Hippocampal formation (tissue), 2 donors: ENCODE data around the gene SPO11.

ENCODE experiments used
- DNase-seq, 2 donors: peaks; one replicate each; lab custom pipeline; 2025; lab: John Stamatoyannopoulos, UW

SPO11 gene

DNA sequence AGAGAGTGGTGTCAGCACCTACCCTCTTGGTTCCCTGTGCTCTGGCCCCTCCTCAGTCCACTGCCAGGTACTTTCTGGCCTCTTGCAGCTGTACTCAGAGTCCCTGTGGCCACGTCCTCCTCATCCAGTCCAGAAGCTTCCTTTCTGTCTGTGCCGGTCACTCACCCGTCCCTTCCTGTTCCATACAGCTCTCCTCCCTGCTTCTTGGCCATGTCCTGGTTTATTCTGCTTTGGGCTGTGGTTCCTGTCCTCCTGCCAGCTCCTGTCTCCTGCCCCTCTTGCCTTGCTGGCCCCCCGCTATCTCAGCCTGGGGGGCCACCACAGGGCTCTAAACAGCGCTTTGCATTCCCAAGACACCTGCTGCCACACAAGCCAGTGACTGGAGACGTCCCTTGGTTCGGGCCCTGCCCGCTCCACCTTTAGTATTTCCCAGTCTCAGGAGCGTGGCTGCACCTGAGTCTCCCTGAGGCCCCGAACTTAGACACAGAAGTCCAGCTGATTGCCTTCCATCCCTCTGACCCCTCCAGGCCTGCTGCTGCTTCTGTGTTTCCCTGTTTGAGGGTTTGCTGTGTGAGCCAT lies 46.1 kb downstream of the SPO11 start:
- DNase-seq, result no peak

- DNase-seq, result no peak
Measured at GRCh38 chr20:57377350-57377749, 47.7 kb downstream of the SPO11 start.

GRCh38 chr20:57378107-57378506 lies 48.5 kb downstream of the SPO11 start:
- DNase-seq, result no peak

DNA sequence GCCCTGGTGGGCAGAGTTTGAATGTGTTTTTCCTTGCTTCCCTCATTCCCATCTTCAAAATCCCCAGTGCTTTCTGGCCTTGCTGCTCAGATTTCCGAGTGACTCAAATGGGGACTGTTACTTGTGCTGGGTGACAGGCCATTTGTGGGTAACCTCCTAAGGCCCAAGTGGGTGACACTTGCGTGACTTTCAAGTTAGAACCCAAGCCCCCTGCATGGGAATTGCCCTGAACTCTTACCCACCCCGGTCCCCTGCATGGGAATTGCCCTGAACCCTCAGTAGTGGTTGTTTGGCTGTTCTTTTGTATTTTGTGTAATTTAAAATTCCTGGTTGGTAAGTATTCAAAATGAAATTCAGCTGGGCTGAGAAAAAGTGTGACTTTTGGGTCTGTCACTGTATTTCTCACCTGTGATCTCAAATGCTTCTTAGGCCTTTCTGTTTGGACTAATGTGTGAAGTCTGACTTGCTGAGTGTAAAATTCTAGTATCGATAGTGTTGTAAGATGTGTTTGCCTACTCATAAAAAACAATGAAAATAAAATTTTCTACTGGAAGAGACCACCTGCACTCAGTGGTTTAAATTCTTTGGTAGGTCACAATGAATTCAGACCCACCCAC lies 49.2 kb downstream of the SPO11 start:
- no peak for DNase-seq

DNA sequence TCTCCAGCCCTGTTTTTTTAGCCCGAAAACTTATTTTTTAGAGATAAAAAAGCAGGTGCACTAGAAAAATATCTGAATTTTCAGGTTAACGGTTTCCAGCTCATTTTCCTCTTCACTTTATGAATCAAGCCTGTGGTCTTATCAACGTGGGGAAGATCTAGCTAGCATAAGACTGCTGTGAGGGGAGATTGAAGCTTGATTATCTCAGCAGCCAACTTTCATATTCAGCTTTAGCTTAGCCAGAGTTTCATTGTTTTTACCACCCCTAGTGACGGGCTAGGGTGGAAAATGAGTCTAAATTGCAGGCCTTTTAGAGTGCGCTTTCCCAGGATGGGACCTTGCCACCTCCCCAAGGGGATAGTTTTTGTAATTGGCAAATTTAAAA lies 49.7 kb downstream of the SPO11 start:
- DNase-seq, result no peak

DNA sequence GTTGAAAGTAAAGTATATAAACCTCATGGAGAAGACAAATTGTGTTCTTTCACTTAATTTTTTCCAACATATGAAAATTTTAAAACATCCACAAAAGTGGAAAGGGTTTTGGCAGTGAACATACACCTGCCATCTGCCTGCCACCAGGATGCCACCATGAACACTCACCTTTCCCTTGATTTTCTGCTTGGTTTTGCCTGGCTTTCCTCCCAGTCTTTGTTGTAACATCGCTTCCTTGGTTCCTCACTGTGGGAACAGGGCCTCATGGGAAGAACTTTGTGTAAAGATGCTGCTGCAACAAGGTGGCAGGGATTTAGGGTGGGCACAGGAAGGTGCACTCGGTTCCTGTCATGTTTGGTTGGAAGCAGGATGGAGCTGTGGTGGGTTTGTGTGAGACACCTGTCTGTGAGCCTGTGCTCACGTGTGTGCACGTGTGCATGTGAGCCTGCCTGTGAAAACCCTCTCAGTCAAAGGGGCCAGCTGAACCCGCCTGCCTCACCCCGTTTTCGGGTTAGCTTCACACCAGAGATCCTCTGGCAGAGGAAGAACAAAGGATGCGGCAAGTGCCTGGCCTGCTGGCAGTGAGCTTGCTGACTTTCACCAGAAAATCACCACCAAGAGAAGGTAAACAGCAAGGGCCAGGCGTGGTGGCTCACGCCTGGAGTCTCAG lies 50.6 kb downstream of the SPO11 start:
- no peak for DNase-seq

- peak; percentile 76 to 79 for DNase-seq
Measured at GRCh38 chr20:57381596-57382503, 52.2 kb downstream of the SPO11 start.

DNA sequence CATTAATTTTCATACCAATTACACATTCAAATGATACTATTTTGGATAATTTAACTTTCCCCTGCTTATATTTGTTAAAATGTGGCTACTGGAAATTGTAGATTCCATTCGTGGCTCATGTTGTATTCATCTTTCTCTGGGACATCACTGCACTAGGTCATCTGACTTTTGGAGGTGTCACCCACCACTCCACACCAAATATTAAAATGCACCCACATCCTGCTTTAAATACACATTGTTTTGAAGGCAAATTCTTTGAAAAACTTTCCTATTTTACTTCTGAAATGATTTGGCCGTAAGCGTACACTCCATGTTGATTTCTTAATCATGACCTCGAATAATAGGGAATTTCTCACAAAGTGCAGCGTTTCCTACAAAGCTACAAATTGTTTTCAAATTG lies 52.9 kb downstream of the SPO11 start:
- no peak for DNase-seq

GRCh38 chr20:57383447-57384347 lies 54.1 kb downstream of the SPO11 start:
- DNase-seq, result no peak

- DNase-seq, result no peak
Measured at GRCh38 chr20:57384486-57384885, 54.9 kb downstream of the SPO11 start.

DNA sequence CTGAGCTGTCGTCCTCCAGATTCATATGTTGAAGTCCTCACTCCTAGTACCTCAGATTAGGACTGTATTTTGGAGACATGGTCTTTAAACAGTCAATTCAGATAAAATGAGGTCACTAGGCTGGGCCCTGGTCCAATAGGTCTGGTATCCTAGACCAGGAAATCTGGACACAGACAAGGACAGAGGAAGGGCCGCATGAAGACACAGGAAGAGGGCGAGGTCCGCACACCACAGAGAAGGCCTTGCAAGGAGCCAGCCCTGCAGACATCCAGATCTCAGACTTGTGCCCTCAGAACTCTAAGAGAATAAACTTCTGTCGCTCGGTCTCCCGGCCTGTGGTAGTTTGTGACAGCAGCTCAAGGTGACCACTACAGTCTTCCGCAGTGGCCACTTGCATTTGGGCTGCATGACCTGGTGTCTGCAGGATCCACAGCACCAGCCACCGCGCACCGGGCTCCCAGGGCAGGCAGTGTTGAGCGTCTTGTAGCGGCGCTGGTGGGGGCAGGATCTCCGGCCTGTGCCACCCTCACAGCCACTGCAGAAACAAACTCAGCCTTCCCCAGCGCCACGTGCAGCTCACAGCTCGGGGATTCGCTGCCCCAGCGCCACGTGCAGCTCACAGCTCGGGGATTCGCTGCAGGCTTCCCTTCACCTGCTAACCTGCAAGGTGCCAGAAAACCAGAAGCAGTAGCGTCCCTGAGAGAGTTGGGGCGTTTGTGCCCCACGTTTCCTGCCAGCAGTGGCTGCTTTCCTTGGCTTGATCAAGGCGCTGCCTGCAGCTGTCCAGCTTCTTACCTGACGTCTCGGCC lies 55.6 kb downstream of the SPO11 start:
- DNase-seq, result no peak

DNA sequence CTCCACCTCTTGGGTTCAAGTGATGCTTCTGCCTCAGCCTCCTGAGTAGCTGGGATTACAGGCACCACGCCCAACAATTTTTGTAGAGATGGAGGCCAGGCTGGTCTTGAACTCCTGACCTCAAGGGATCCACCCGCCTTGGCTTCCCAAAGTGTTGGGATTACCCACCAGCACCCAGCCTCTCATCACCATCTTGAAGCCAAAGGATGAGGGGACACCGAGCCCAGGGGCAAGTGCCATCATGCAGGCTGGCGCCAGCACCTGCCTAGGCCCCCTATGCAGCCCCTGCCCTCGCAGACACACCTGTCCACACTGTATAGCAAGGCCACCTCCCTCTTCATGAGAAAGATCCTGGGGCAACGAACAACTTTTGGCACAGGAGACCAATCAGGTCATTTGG lies 56.3 kb downstream of the SPO11 start:
- DNase-seq, result no peak

DNA sequence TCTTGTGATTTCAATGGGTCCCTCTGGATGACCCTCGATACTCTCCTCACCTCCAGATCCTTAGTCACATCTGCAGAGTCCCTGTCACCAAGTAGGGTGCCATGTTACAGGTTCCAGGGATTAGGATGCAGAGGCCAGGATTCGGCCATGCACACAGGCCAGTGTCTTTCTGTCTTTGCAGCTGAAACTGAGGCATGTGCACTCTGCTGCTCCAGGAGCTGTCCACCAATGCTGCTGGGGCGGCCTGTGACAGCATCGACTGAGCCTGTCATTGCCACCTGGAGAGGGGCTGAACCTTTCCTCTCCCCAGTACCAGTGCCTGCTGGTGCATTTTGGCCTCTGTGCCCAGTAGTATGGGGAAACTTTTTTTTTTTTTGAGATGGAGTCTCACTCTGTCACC lies 57.2 kb downstream of the SPO11 start:
- DNase-seq, result no peak

DNA sequence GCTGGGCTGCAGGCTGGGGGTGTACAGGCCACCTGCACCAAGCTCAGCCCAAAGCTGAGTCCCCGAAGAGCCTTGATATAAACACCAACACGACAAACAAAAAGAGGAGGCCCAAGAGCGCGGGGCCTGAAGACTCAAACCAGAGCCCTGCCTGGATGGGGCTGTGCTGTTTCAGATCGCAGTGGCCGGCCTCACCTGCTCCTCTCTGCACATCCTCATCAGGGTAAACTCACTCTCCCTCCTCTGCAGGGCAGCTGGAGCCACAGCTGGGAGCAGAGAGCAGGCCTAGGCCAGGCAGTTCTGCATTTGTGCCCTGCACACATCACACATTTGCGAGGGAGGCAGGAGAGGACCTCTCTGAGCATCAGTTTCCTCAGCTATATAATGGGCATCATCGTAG lies 57.9 kb downstream of the SPO11 start:
- no peak for DNase-seq

DNA sequence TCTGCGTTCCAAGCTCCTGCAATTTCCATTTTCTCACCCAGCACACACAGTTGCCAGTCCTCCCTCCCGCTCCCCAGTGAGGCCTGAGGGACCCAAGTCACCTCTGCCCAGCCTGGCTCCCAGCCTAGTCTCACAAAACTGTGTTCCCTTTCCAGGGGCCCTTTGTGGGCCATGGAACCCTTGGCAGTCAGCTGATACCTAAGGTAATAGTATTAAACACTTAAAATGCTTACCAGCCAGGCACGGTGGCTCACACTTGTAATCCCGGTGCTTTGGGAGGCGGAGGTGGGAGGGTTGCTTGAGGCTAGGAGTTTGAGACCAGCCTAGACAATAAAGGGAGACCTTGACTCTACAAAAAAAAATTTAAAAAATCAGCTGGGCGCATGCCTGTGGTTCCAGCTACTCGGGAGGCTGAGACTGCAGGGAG lies 58.4 kb downstream of the SPO11 start:
- DNase-seq, result no peak

DNA sequence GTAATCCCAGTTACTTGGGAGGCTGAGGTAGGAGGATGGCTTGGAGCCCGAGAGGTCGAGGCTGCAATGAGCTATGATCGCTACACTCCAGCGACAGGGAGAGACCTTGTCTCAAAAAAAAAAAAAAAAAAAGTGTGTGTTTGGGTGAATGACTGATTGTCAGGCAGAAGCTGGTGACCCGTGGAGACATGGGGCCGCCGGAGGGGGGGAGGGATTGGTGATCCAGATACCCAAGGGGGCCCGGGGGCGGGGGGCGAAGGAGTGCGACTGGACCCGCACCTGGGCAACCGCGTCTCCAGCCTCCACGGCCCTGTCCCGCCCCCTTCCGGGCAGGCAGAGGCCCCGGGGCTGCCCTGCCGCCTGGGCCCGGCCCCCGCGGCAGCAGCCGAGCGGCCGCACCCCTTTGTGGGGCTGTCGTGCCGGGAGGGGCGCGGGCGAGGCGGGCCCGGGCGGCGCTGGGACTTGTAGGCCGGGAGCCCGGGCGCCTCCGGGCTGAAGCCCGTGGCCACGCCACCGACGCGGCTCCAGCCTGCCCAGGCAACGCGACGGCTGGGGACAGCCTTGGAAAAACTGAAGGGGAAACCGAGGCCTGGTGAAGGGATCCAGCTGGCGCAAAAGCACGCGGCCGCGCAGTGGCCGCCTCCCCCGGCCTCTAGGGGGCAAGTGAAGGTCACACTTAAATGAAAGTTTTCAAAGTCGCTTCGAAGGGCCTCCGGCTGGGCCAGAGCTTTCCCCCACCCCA lies 59.5 kb downstream of the SPO11 start:
- DNase-seq, result peak; percentile 56 to 63

GRCh38 chr20:57389695-57390603 lies 60.3 kb downstream of the SPO11 start:
- no peak for DNase-seq

- DNase-seq, result peak; percentile 55 to 77
Measured at GRCh38 chr20:57390604-57391438, 61.2 kb downstream of the SPO11 start, which contains the start of gene RBM38. RBM38 (plus strand) TSS chr20:57391396; CDS start chr20:57391582, 186 bp downstream.
